Fibroblast of lung (primary cell): Measurements from ENCODE around the gene PRRG2. TPM values are rescaled to one million over a fixed set of nuclear protein-coding genes. Genes with fewer than 3 reads are reported as not detected.

ENCODE experiments used
- DNase-seq, 2 donors: peaks; one replicate each; pipeline versions ENCODE4 v3.0.0 to v3.0.0-alpha.2; 2010; ENCODE audit warnings: low read depth in 2 of 2
- H2AFZ ChIP-seq: 2 replicates; pipeline ENCODE4 v1.5.1; 2012; ENCODE audit warnings: low read length, control low read depth, inconsistent platforms
- H3K27ac ChIP-seq: 2 replicates; pipeline ENCODE4 v1.5.1; 2011; ENCODE audit warnings: low read length, control low read depth; ENCODE audit not compliant: insufficient read depth
- H3K27me3 ChIP-seq: 2 replicates; pipeline ENCODE4 v1.5.1; 2011; ENCODE audit warnings: mild to moderate bottlenecking, low read length; ENCODE audit not compliant: control insufficient read depth, insufficient read depth
- H3K36me3 ChIP-seq: 2 replicates; pipeline ENCODE4 v1.5.1; 2011; ENCODE audit warnings: low read length; ENCODE audit not compliant: control insufficient read depth, insufficient read depth
- H3K4me1 ChIP-seq: 2 replicates; pipeline ENCODE4 v1.5.1; 2011; ENCODE audit warnings: low read length; ENCODE audit not compliant: control insufficient read depth, insufficient read depth; ENCODE audit errors: extremely low read depth
- H3K4me2 ChIP-seq: 2 replicates; pipeline ENCODE4 v1.5.1; 2011; ENCODE audit warnings: low read length, control low read depth; ENCODE audit not compliant: insufficient read depth; ENCODE audit errors: extremely low read depth
- H3K4me3 ChIP-seq, 4 experiments: fragments of 200-600 bp in 1 of 4; sonication (generic) in 1 of 4; replicated peaks in 1 of 4; 2 replicates each; pipeline ENCODE4 v1.5.1; 2011 to 2016; ENCODE audit warnings: low read length in 4 of 4, low read depth in 3 of 4, mild to moderate bottlenecking in 3 of 4, control low read depth in 2 of 4, inconsistent platforms in 1 of 4, mixed read lengths in 1 of 4; ENCODE audit not compliant: insufficient read depth in 1 of 4; ENCODE audit errors: control extremely low read depth in 1 of 4
- H3K79me2 ChIP-seq: 2 replicates; pipeline ENCODE4 v1.5.1; 2012; ENCODE audit warnings: mild to moderate bottlenecking, low read length, inconsistent platforms; ENCODE audit not compliant: control insufficient read depth, insufficient read depth
- H3K9ac ChIP-seq: 2 replicates; pipeline ENCODE4 v1.5.1; 2011; ENCODE audit warnings: mild to moderate bottlenecking, low read length, control low read depth; ENCODE audit not compliant: insufficient read depth
- H3K9me3 ChIP-seq: 2 replicates; pipeline ENCODE4 v1.5.1; 2012; ENCODE audit warnings: low read depth, low read length; ENCODE audit not compliant: control insufficient read depth, insufficient read depth
- H4K20me1 ChIP-seq: 2 replicates; pipeline ENCODE4 v1.5.1; 2011; ENCODE audit warnings: low read length; ENCODE audit not compliant: control insufficient read depth, insufficient read depth; ENCODE audit errors: extremely low read depth
- CTCF ChIP-seq, 2 donors: IDR thresholded peaks in 1 of 2; conservative IDR thresholded peaks in 1 of 2; 1 replicate in 1 of 2; 2 replicates in 1 of 2; pipeline ENCODE4 v1.5.1; 2011 to 2012; ENCODE audit warnings: low read length in 2 of 2, control low read depth in 1 of 2, inconsistent platforms in 1 of 2, low read depth in 1 of 2, mild to moderate bottlenecking in 1 of 2
- EZH2 ChIP-seq: IDR thresholded peaks from 2 replicates; pipeline ENCODE4 v1.5.1; 2012; ENCODE audit warnings: low read length, control low read depth, mild to moderate bottlenecking; ENCODE audit errors: missing control alignments
- polyA plus RNA-seq, 2 donors: library from polyadenylated mRNA; depleted of rRNA in 1 of 2; stranded (reverse) in 1 of 2; unstranded in 1 of 2; fragments of >200 nt; gene quantifications; 2 replicates each; pipeline ENCODE4 v1.2.1, GENCODE V29; 2011 to 2012; ENCODE audit warnings: missing spikeins in 1 of 2
- total RNA-seq: library from RNA; depleted of rRNA; stranded (reverse); fragments of >200 nt; gene quantifications from 2 replicates; pipeline ENCODE4 v1.2.1, GENCODE V29; 2014

PRRG2 gene
- total and polyA plus RNA-seq, 2 donors (not counting 1 experiment from before 2014, with no cell fraction given), result 0.17 TPM; not detected in 1

- Histone ChIP-seq H3K27ac (no peak overlapping the region), H3K4me1 (peaks cover 6% of the 10 kb centered on the region), H3K27me3 (no peaks in the 10 kb centered on the region), H3K4me3 (peak overlapping the region; percentile 41 to 90 (median 84)), H3K36me3 (peaks cover 22% of the 10 kb centered on the region), H2AFZ (no peak overlapping the region), H3K79me2 (peaks cover 25% of the 10 kb centered on the region), H3K9ac (peak overlapping the region; percentile 30), H3K9me3 (no peaks in the 10 kb centered on the region), H4K20me1 (no peaks in the 10 kb centered on the region), H3K4me2 (peak overlapping the region; percentile 82)
- peak; percentile 88 to 89 for DNase-seq
- TF ChIP-seq CTCF (conservative IDR thresholded peaks at IDR 0.05 in 1 of 2, IDR thresholded peaks at IDR 0.05 in 1 of 2; ENCODE audit: low read depth in 1 of 2, low read length in 2 of 2), result no peak
- TF ChIP-seq EZH2, result no peak
These were observed 12.4 kb downstream of the PRRG2 start for GRCh38 chr19:49593233-49594113.

- no peak for TF ChIP-seq CTCF (conservative IDR thresholded peaks at IDR 0.05 in 1 of 2, IDR thresholded peaks at IDR 0.05 in 1 of 2; ENCODE audit: low read depth in 1 of 2, low read length in 2 of 2)
- no peak for TF ChIP-seq EZH2
- Histone ChIP-seq H3K9me3 (no peaks in the 10 kb centered on the region), H3K36me3 (peaks cover 28% of the 10 kb centered on the region), H3K27me3 (no peaks in the 10 kb centered on the region), H3K4me3 (no peak overlapping the region), H3K79me2 (peaks cover 25% of the 10 kb centered on the region), H4K20me1 (no peaks in the 10 kb centered on the region), H3K4me2 (no peak overlapping the region), H3K27ac (no peak overlapping the region), H3K4me1 (peaks cover 6% of the 10 kb centered on the region), H2AFZ (no peak overlapping the region), H3K9ac (no peak overlapping the region)
- no peak for DNase-seq
These were observed 13.3 kb downstream of the PRRG2 start for GRCh38 chr19:49594157-49594992.
